Measurements from ENCODE around the gene FLT4.

The FLT4 gene

GRCh38 chr5:180632768-180633167 is 16.6 kb downstream of the FLT4 start:
- TF ChIP-seq CTCF (IDR thresholded peaks at IDR 0.05), result no peak
- Histone ChIP-seq H3K4me3 (ENCODE audit: low read depth, low read length) (no peak overlapping the region), H3K9ac (no peak overlapping the region), H3K9me3 (ENCODE audit: control insufficient read depth, low read length) (no peaks in the 10 kb centered on the region), H3K4me1 (no peaks in the 10 kb centered on the region), H3K4me2 (ENCODE audit: low read length) (no peak overlapping the region), H3K27ac (no peak overlapping the region), H3K27me3 (ENCODE audit: control insufficient read depth, insufficient read depth, low read length) (no peaks in the 10 kb centered on the region), H3K79me2 (no peaks in the 10 kb centered on the region), H2AFZ (no peak overlapping the region), H3K36me3 (ENCODE audit: control insufficient read depth, insufficient read depth, low read length) (no peaks in the 10 kb centered on the region)

- Histone ChIP-seq H2AFZ (no peak overlapping the region), H3K79me2 (no peaks in the 10 kb centered on the region), H3K27ac (no peak overlapping the region), H3K9ac (no peak overlapping the region), H3K36me3 (ENCODE audit: control insufficient read depth, insufficient read depth, low read length) (no peaks in the 10 kb centered on the region), H3K4me2 (ENCODE audit: low read length) (no peak overlapping the region), H3K4me3 (ENCODE audit: low read depth, low read length) (no peak overlapping the region), H3K4me1 (no peaks in the 10 kb centered on the region), H3K27me3 (ENCODE audit: control insufficient read depth, insufficient read depth, low read length) (no peaks in the 10 kb centered on the region), H3K9me3 (ENCODE audit: control insufficient read depth, low read length) (no peaks in the 10 kb centered on the region)
- TF ChIP-seq CTCF (IDR thresholded peaks at IDR 0.05), result no peak
Observed at GRCh38 chr5:180631549-180632383, 17.6 kb downstream of the FLT4 start.

DNA sequence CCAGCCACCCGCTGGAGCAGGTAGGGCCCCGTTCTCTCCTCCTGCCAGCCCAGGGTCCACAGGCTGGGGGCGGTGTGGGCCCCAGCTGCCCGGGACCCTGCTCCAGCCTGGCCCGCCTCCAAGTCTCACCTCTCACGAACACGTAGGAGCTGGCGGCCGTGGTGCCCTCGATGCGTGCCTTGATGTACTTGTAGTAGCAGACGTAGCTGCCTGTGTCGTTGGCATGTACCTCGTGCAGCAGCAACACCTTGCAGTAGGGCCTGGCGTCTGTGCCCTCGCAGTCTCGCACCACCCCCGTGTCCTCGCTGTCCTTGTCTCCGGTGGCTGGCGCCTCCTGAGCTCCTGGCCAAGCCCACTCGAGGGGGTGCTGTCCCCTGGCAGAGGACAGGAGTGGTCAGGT is 19.0 kb downstream of the FLT4 start:
- Histone ChIP-seq H2AFZ (no peak overlapping the region), H3K9me3 (ENCODE audit: control insufficient read depth, low read length) (no peaks in the 10 kb centered on the region), H3K4me1 (no peaks in the 10 kb centered on the region), H3K4me2 (ENCODE audit: low read length) (no peak overlapping the region), H3K36me3 (ENCODE audit: control insufficient read depth, insufficient read depth, low read length) (no peaks in the 10 kb centered on the region), H3K4me3 (ENCODE audit: low read depth, low read length) (no peak overlapping the region), H3K27ac (no peak overlapping the region), H3K79me2 (no peaks in the 10 kb centered on the region), H3K9ac (no peak overlapping the region), H3K27me3 (ENCODE audit: control insufficient read depth, insufficient read depth, low read length) (no peaks in the 10 kb centered on the region)
- no peak for TF ChIP-seq CTCF (IDR thresholded peaks at IDR 0.05)

GRCh38 chr5:180629831-180630382 is 19.5 kb downstream of the FLT4 start:
- TF ChIP-seq CTCF (IDR thresholded peaks at IDR 0.05), result no peak
- no peak overlapping the region for H3K9ac ChIP-seq

More at GRCh38 chr5:180629831-180630382, 19.5 kb downstream of the FLT4 start:
- H3K4me1 ChIP-seq, result no peaks in the 10 kb centered on the region
- H2AFZ ChIP-seq, result no peak overlapping the region
- H3K27ac ChIP-seq, result no peak overlapping the region
- no peaks in the 10 kb centered on the region for H3K27me3 ChIP-seq (ENCODE audit: control insufficient read depth, insufficient read depth, low read length)
- no peaks in the 10 kb centered on the region for H3K79me2 ChIP-seq
- no peaks in the 10 kb centered on the region for H3K36me3 ChIP-seq (ENCODE audit: control insufficient read depth, insufficient read depth, low read length)
- H3K4me3 ChIP-seq (ENCODE audit: low read depth, low read length), result no peak overlapping the region
- no peak overlapping the region for H3K4me2 ChIP-seq (ENCODE audit: low read length)
- H3K9me3 ChIP-seq (ENCODE audit: control insufficient read depth, low read length), result no peaks in the 10 kb centered on the region

Measured in parathyroid adenoma (tissue), 2 donors.